SK-N-SH (cell line): ENCODE data around the gene DHRS4L2. TPM values are rescaled to one million over a fixed set of nuclear protein-coding genes. Genes with fewer than 3 reads are reported as not detected.
"Not testable (repeated sequence)": the region's sequence is repeated elsewhere in the genome, so short reads cannot be mapped to it uniquely, and the experiment has no call there.

ENCODE experiments used
- CTCF ChIA-PET: fragments of 300-600, 350-600 bp; formaldehyde crosslinking; extraction: SDS; loops from one replicate; lab custom pipeline; 2021; lab: Yijun Ruan, JAX
- POLR2A ChIA-PET: fragments of 350-600 bp; sonication (Branson Sonifier 250); formaldehyde crosslinking; extraction: SDS; loops from one replicate; lab custom pipeline; 2020; ENCODE audit warnings: antibody characterized with exemption, inconsistent platforms; lab: Yijun Ruan, JAX
- DNase-seq: peaks from one replicate; pipeline ENCODE4 v3.0.0; 2012
- H2AFZ ChIP-seq: fragments of 200-600 bp; sonication (generic); 2 replicates; pipeline ENCODE4 v1.8.1; 2016; ENCODE audit warnings: antibody characterized with exemption, mild to moderate bottlenecking, low read depth
- H3F3A ChIP-seq: fragments of 200-600 bp; sonication (generic); replicated peaks from 2 replicates; pipeline ENCODE3; 2016; ENCODE audit warnings: antibody characterized with exemption, mild to moderate bottlenecking; ENCODE audit not compliant: insufficient read depth
- H3K27ac ChIP-seq, 2 experiments: fragments of 200-500 bp in 1 of 2; fragments of 200-600 bp in 1 of 2; sonication (Bioruptor generic) in 1 of 2; sonication (generic), shearing (Covaris generic) in 1 of 2; 2 replicates each; pipeline versions ENCODE4 v1.5.1 to v1.6.1; 2014 to 2016; ENCODE audit warnings: low read depth in 2 of 2, inconsistent platforms in 1 of 2, low read length in 1 of 2, mild to moderate bottlenecking in 1 of 2, mixed read lengths in 1 of 2
- H3K27me3 ChIP-seq: fragments of 200-600 bp; sonication (generic), shearing (Covaris generic); 2 replicates; pipeline ENCODE4 v1.6.1; 2016; ENCODE audit warnings: mixed run types; ENCODE audit not compliant: insufficient read depth
- H3K36me3 ChIP-seq, 2 experiments: fragments of 200-500 bp in 1 of 2; fragments of 200-600 bp in 1 of 2; sonication (Bioruptor generic) in 1 of 2; sonication (generic) in 1 of 2; replicated peaks in 1 of 2; 2 replicates each; pipeline versions ENCODE3 to v1.5.1; 2014 to 2016; ENCODE audit warnings: low read length in 1 of 2, mild to moderate bottlenecking in 1 of 2; ENCODE audit not compliant: insufficient read depth in 2 of 2, control insufficient read depth in 1 of 2
- H3K4me1 ChIP-seq, 2 experiments: fragments of 200-500 bp in 1 of 2; fragments of 200-600 bp in 1 of 2; sonication (Bioruptor generic) in 1 of 2; sonication (generic), shearing (Covaris generic) in 1 of 2; 2 replicates each; pipeline versions ENCODE4 v1.5.1 to v1.6.1; 2014 to 2016; ENCODE audit warnings: low read depth in 1 of 2, low read length in 1 of 2, mixed run types in 1 of 2; ENCODE audit not compliant: insufficient read depth in 2 of 2, control insufficient read depth in 1 of 2
- H3K4me2 ChIP-seq: fragments of 200-600 bp; sonication (generic), shearing (Covaris generic); 2 replicates; pipeline ENCODE4 v1.6.1; 2017; ENCODE audit warnings: mixed run types
- H3K4me3 ChIP-seq, 2 experiments: fragments of 200-500 bp in 1 of 2; fragments of 200-600 bp in 1 of 2; sonication (Bioruptor generic) in 1 of 2; sonication (generic), shearing (Covaris generic) in 1 of 2; 2 replicates each; pipeline versions ENCODE4 v1.5.1 to v1.8.1; 2014 to 2016; ENCODE audit warnings: low read depth in 2 of 2, inconsistent platforms in 1 of 2, low read length in 1 of 2, mild to moderate bottlenecking in 1 of 2, mixed read lengths in 1 of 2, moderate library complexity in 1 of 2
- H3K79me2 ChIP-seq: fragments of 200-600 bp; sonication (generic); 2 replicates; pipeline ENCODE4 v1.8.1; 2017; ENCODE audit warnings: mild to moderate bottlenecking; ENCODE audit not compliant: insufficient read depth
- H3K9ac ChIP-seq: fragments of 200-600 bp; sonication (generic); 2 replicates; pipeline ENCODE4 v1.6.1; 2017; ENCODE audit warnings: mixed run types
- H3K9me2 ChIP-seq: fragments of 200-600 bp; sonication (generic); 2 replicates; pipeline ENCODE4 v1.6.1; 2017; ENCODE audit warnings: mixed run types
- H3K9me3 ChIP-seq: fragments of 200-600 bp; sonication (generic); 2 replicates; pipeline ENCODE4 v1.6.1; 2017; ENCODE audit warnings: mixed run types, mild to moderate bottlenecking, moderate library complexity
- H4K20me1 ChIP-seq: fragments of 200-600 bp; sonication (generic); 2 replicates; pipeline ENCODE4 v1.6.1; 2017; ENCODE audit warnings: mild to moderate bottlenecking, mixed run types; ENCODE audit not compliant: insufficient read depth
- EZH2phosphoT487 ChIP-seq: fragments of 200-600 bp; sonication (generic); IDR thresholded peaks from 2 replicates; pipeline ENCODE4 v1.6.1; 2017; ENCODE audit warnings: low read depth, mixed run types, mild to moderate bottlenecking, antibody characterized with exemption, moderate library complexity, borderline replicate concordance
- FOSL2 ChIP-seq: IDR thresholded peaks from 2 replicates; pipeline ENCODE4 v1.4.0; 2012; ENCODE audit warnings: low read depth, mild to moderate bottlenecking, moderate library complexity, borderline replicate concordance
- FOXJ3 ChIP-seq: sonication (generic); formaldehyde crosslinking; IDR thresholded peaks from 2 replicates; pipeline ENCODE4 v1.5.1; 2020; ENCODE audit warnings: mild to moderate bottlenecking, missing genetic modification reagents
- GATA2 ChIP-seq: sonication (generic); formaldehyde crosslinking; IDR thresholded peaks from 2 replicates; pipeline ENCODE4 v1.5.0; 2020; ENCODE audit warnings: mild to moderate bottlenecking, missing genetic modification reagents
- JUND ChIP-seq: IDR thresholded peaks from 2 replicates; pipeline ENCODE4 v1.4.0; 2012
- RXRA ChIP-seq: IDR thresholded peaks from 2 replicates; pipeline ENCODE4 v1.4.0; 2012; ENCODE audit warnings: low read depth, mild to moderate bottlenecking, borderline replicate concordance
- SMC3 ChIP-seq: IDR thresholded peaks from 2 replicates; pipeline ENCODE4 v1.6.1; 2012; ENCODE audit warnings: low read depth, low read length, improper control_type of control experiment
- YY1 ChIP-seq: IDR thresholded peaks from 2 replicates; pipeline ENCODE4 v1.4.0; 2012; ENCODE audit warnings: low read depth, mild to moderate bottlenecking
- WGBS: methylation state at CpG from one replicate; pipeline ENCODE4 v1.1.6; 2017; ENCODE audit warnings: low lambda C conversion rate; 5-methylcytosine and 5-hydroxymethylcytosine counted together
- polyA plus RNA-seq, 3 experiments: library from polyadenylated mRNA; depleted of rRNA; stranded (reverse); fragments of >200 nt; gene quantifications; 2 replicates each; pipeline ENCODE4 v1.2.3, GENCODE V29; 2012
- TF ChIP-seq, protein P1 (sequence below): fragments of 150-350 bp; IDR thresholded peaks from 2 replicates; pipeline ENCODE4 v1.6.1; 2016; ENCODE audit warnings: mild to moderate bottlenecking, low read depth, low read length
- TF ChIP-seq, protein P2 (sequence below): IDR thresholded peaks from 2 replicates; pipeline ENCODE4 v1.4.0; 2012; ENCODE audit warnings: low read depth, borderline replicate concordance
- TF ChIP-seq, protein P3 (sequence below): IDR thresholded peaks from 2 replicates; pipeline ENCODE4; 2012
- TF ChIP-seq, protein P4 (sequence below): fragments of 200-600 bp; sonication (generic); IDR thresholded peaks from 2 replicates; pipeline ENCODE4 v1.6.1; 2017; ENCODE audit warnings: antibody characterized with exemption, mild to moderate bottlenecking, moderate library complexity

The DHRS4L2 gene
- polyA plus RNA-seq, 1 of the 3 experiments (the other 2 are of a cell fraction): 14.6 TPM

DNA sequence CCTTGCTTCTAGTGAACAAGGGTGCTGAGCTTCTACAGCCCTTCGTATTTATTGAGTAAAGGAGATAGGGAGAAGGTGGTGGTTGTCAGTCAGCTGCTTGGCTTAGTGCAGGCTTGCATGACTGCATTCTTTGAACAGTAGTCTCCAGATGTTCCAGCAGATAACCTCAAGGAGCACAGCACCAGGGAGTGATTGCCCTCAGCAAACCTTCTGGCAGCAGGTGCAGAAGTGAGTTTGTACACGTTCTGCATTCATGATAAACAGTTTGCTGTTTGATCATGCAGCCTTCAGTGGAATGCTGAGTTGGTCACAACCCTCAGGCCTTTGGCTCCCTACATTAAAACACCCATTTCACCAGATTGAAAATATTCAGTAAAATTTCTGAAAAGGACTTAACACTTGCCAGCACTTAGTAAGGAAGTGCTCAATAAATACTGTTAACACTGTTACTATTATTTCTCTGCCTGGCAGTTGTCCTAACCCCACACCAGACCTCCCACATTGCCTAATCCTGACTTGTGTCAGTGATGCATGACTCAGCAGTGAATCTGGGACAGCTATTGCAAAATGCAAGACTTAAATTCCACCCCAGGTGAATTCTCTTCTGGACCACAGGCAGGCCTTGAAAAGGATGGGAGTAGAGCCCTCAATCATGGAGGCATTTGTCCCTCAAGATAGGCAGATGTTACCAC, 44.1 kb downstream of the DHRS4L2 start:
- DNase-seq: no peak
- Histone ChIP-seq H4K20me1 (no peaks in the 10 kb centered on the region), H3K27ac (no peak overlapping the region), H3K4me1 (peaks cover 0 to 5% of the 10 kb centered on the region in 2 experiments; a peak in 1 of 4 replicates), H3K9ac (no peak overlapping the region), H2AFZ (no peak overlapping the region), H3K79me2 (no peaks in the 10 kb centered on the region), H3K9me2 (no peaks in the 10 kb centered on the region), H3K27me3 (no peaks in the 10 kb centered on the region), H3K4me2 (no peak overlapping the region), H3K9me3 (no peaks in the 10 kb centered on the region), H3K4me3 (no peak overlapping the region), H3K36me3 (no peaks in the 10 kb centered on the region), H3F3A (peaks cover 6% of the 10 kb centered on the region)
- no peak for TF ChIP-seq FOSL2
- TF ChIP-seq, protein P1, sequence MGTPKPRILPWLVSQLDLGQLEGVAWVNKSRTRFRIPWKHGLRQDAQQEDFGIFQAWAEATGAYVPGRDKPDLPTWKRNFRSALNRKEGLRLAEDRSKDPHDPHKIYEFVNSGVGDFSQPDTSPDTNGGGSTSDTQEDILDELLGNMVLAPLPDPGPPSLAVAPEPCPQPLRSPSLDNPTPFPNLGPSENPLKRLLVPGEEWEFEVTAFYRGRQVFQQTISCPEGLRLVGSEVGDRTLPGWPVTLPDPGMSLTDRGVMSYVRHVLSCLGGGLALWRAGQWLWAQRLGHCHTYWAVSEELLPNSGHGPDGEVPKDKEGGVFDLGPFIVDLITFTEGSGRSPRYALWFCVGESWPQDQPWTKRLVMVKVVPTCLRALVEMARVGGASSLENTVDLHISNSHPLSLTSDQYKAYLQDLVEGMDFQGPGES: no peak
- TF ChIP-seq GATA2 (CRISPR knock-in tag): no peak
- no peak for TF ChIP-seq SMC3
- TF ChIP-seq, protein P2, sequence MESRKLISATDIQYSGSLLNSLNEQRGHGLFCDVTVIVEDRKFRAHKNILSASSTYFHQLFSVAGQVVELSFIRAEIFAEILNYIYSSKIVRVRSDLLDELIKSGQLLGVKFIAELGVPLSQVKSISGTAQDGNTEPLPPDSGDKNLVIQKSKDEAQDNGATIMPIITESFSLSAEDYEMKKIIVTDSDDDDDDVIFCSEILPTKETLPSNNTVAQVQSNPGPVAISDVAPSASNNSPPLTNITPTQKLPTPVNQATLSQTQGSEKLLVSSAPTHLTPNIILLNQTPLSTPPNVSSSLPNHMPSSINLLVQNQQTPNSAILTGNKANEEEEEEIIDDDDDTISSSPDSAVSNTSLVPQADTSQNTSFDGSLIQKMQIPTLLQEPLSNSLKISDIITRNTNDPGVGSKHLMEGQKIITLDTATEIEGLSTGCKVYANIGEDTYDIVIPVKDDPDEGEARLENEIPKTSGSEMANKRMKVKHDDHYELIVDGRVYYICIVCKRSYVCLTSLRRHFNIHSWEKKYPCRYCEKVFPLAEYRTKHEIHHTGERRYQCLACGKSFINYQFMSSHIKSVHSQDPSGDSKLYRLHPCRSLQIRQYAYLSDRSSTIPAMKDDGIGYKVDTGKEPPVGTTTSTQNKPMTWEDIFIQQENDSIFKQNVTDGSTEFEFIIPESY: no peak
- TF ChIP-seq, protein P3, sequence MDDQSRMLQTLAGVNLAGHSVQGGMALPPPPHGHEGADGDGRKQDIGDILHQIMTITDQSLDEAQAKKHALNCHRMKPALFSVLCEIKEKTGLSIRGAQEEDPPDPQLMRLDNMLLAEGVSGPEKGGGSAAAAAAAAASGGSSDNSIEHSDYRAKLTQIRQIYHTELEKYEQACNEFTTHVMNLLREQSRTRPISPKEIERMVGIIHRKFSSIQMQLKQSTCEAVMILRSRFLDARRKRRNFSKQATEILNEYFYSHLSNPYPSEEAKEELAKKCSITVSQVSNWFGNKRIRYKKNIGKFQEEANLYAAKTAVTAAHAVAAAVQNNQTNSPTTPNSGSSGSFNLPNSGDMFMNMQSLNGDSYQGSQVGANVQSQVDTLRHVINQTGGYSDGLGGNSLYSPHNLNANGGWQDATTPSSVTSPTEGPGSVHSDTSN: no peak
- TF ChIP-seq FOXJ3: no peak
- no peak for TF ChIP-seq JUND
- no peak for TF ChIP-seq EZH2phosphoT487
- no peak for TF ChIP-seq YY1
- TF ChIP-seq RXRA: no peak
- TF ChIP-seq, protein P4, sequence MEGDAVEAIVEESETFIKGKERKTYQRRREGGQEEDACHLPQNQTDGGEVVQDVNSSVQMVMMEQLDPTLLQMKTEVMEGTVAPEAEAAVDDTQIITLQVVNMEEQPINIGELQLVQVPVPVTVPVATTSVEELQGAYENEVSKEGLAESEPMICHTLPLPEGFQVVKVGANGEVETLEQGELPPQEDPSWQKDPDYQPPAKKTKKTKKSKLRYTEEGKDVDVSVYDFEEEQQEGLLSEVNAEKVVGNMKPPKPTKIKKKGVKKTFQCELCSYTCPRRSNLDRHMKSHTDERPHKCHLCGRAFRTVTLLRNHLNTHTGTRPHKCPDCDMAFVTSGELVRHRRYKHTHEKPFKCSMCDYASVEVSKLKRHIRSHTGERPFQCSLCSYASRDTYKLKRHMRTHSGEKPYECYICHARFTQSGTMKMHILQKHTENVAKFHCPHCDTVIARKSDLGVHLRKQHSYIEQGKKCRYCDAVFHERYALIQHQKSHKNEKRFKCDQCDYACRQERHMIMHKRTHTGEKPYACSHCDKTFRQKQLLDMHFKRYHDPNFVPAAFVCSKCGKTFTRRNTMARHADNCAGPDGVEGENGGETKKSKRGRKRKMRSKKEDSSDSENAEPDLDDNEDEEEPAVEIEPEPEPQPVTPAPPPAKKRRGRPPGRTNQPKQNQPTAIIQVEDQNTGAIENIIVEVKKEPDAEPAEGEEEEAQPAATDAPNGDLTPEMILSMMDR: no peak
- ChIA-PET POLR2A (no interaction called here), CTCF (interaction anchor here (1.4 kb wide), 1 partner anchor 76 kb away, joined by 4 read pairs; no protein-coding TSS in a partner anchor)
- WGBS: 20% methylated on average over 2 of the region's 2 CpGs

DNA sequence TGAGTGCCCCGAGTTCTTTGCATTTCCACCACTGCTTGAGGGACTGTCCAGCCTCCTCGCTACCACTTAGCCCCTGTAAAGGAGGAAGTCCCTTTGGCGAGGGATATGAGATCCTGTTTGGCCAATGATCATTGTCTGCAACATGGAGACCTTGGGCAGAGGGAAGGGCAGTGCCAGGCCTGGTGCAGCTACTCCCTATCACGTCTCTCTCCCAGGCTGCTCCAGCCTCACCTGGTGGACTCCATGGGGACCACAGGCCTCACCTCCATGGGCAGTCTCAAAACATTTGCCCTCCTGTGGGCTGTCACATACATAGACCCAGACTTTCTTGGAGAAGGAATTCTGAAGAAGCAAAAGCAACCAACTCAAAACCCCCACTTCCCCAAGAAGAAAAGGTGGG, 47.0 kb downstream of the DHRS4L2 start:
- Histone ChIP-seq H3K9ac (peak overlapping the region; percentile 44; the same call in 1 of the 2 replicates), H3K27ac (peak overlapping the region in 1 of 2 experiments; percentile 79; a peak in 2 of 4 replicates), H3K4me2 (peak overlapping the region; percentile 80), H3K4me3 (peak overlapping the region; percentile 61 to 66)
- H3K36me3 ChIP-seq, H4K20me1 ChIP-seq, H3K27me3 ChIP-seq, H3K79me2 ChIP-seq, H3K9me2 ChIP-seq, H3F3A ChIP-seq, H3K9me3 ChIP-seq, DNase-seq, H3K4me1 ChIP-seq, H2AFZ ChIP-seq: not testable (repeated sequence)
- 70% methylated on average over 4 of the region's 4 CpGs for WGBS
- ChIA-PET CTCF (interaction anchor here (1.0 to 1.5 kb wide), 2 partner anchors 22 to 73 kb away, joined by 3 to 8 read pairs; no protein-coding TSS in a partner anchor), POLR2A (interaction anchor here (0.9 kb wide), 1 partner anchor 100 kb away, joined by 3 read pairs; the partner anchor contains the start of gene PSME1)
